Mesenchymal stem cell (in vitro differentiated cells and primary cell): Measurements from ENCODE around the gene CHRNA4.

Experiments used
- DNase-seq: peaks from one replicate; pipeline ENCODE4 v3.0.0-alpha.2; 2013
- H2AFZ ChIP-seq: one replicate; pipeline ENCODE4 v1.6.1; 2013; ENCODE audit warnings: low read depth, mild to moderate bottlenecking, control low read depth, inconsistent platforms, low read length, moderate library complexity
- H2AK5ac ChIP-seq: 2 replicates; pipeline ENCODE4 v1.6.1; 2013; ENCODE audit warnings: low read length, moderate library complexity, mild to moderate bottlenecking, inconsistent platforms; ENCODE audit not compliant: severe bottlenecking
- H2BK120ac ChIP-seq: one replicate; pipeline ENCODE4 v1.6.1; 2013; ENCODE audit warnings: low read depth, mild to moderate bottlenecking, inconsistent platforms, low read length, moderate library complexity
- H2BK12ac ChIP-seq, 2 experiments: one replicate each; pipeline ENCODE4 v1.6.1; 2013; ENCODE audit warnings: inconsistent platforms in 2 of 2, low read length in 2 of 2, mild to moderate bottlenecking in 2 of 2, moderate library complexity in 2 of 2, control low read depth in 1 of 2
- H2BK15ac ChIP-seq: one replicate; pipeline ENCODE4 v1.6.1; 2013; ENCODE audit warnings: mild to moderate bottlenecking, low read depth, inconsistent platforms; ENCODE audit not compliant: poor library complexity, severe bottlenecking
- H2BK5ac ChIP-seq: 2 replicates; pipeline ENCODE4 v1.6.1; 2013; ENCODE audit warnings: low read depth, mild to moderate bottlenecking, low read length, control low read depth, inconsistent platforms; ENCODE audit not compliant: poor library complexity, severe bottlenecking
- H3K14ac ChIP-seq, 2 experiments: one replicate each; pipeline ENCODE4 v1.6.1; 2013; ENCODE audit warnings: inconsistent platforms in 2 of 2, low read length in 2 of 2, control low read depth in 1 of 2, mild to moderate bottlenecking in 1 of 2, moderate library complexity in 1 of 2
- H3K18ac ChIP-seq, 2 experiments: one replicate each; pipeline ENCODE4 v1.6.1; 2013; ENCODE audit warnings: inconsistent platforms in 2 of 2, low read length in 2 of 2, control low read depth in 1 of 2, low read depth in 1 of 2, mild to moderate bottlenecking in 1 of 2
- H3K23ac ChIP-seq, 2 experiments: one replicate each; pipeline ENCODE4 v1.6.1; 2013; ENCODE audit warnings: inconsistent platforms in 2 of 2, low read length in 2 of 2, mild to moderate bottlenecking in 2 of 2, moderate library complexity in 2 of 2, control low read depth in 1 of 2
- H3K27ac ChIP-seq: 2 replicates; pipeline ENCODE4 v1.5.1; 2013; ENCODE audit warnings: mild to moderate bottlenecking, moderate library complexity, low read length, control low read depth, inconsistent platforms; ENCODE audit not compliant: poor library complexity, severe bottlenecking
- H3K27me3 ChIP-seq, 2 experiments: 2 replicates each; pipeline versions ENCODE4 v1.6.1 to v1.7.0; 2013; ENCODE audit warnings: low read length in 2 of 2, mild to moderate bottlenecking in 2 of 2, moderate library complexity in 2 of 2, control low read depth in 1 of 2, inconsistent platforms in 1 of 2; ENCODE audit not compliant: control insufficient read depth in 1 of 2, insufficient read depth in 1 of 2
- H3K36me3 ChIP-seq, 2 experiments: 2 replicates each; pipeline versions ENCODE4 v1.6.1 to v1.7.0; 2013; ENCODE audit warnings: low read length in 2 of 2, control low read depth in 1 of 2, inconsistent platforms in 1 of 2, low read depth in 1 of 2, mild to moderate bottlenecking in 1 of 2; ENCODE audit not compliant: insufficient read depth in 2 of 2, control insufficient read depth in 1 of 2
- H3K4ac ChIP-seq, 2 experiments: one replicate each; pipeline ENCODE4 v1.6.1; 2013; ENCODE audit warnings: inconsistent platforms in 2 of 2, low read length in 2 of 2, mild to moderate bottlenecking in 2 of 2, moderate library complexity in 2 of 2, control low read depth in 1 of 2, low read depth in 1 of 2
- H3K4me1 ChIP-seq: 2 replicates; pipeline ENCODE4 v1.6.1; 2013; ENCODE audit warnings: low read depth, low read length, control low read depth; ENCODE audit not compliant: control insufficient read depth, insufficient read depth
- H3K4me2 ChIP-seq: 2 replicates; pipeline ENCODE4 v1.6.1; 2013; ENCODE audit warnings: low read length, mild to moderate bottlenecking, inconsistent platforms; ENCODE audit not compliant: poor library complexity, severe bottlenecking
- H3K4me3 ChIP-seq, 2 experiments: 2 replicates each; pipeline versions ENCODE4 v1.5.1 to v1.7.0; 2013; ENCODE audit warnings: low read length in 2 of 2, mild to moderate bottlenecking in 2 of 2, control low read depth in 1 of 2, low read depth in 1 of 2; ENCODE audit not compliant: insufficient read depth in 1 of 2
- H3K79me1 ChIP-seq: replicated peaks from 2 replicates; pipeline ENCODE4 v1.6.1; 2013; ENCODE audit warnings: mild to moderate bottlenecking, control low read depth, low read length, inconsistent platforms; ENCODE audit not compliant: poor library complexity, severe bottlenecking
- H3K9ac ChIP-seq: 2 replicates; pipeline ENCODE4 v1.7.0; 2013; ENCODE audit warnings: mild to moderate bottlenecking, low read length, moderate library complexity
- H3K9me3 ChIP-seq: 2 replicates; pipeline ENCODE4 v1.7.0; 2013; ENCODE audit warnings: mild to moderate bottlenecking, low read length; ENCODE audit not compliant: control insufficient read depth
- H4K8ac ChIP-seq: one replicate; pipeline ENCODE4 v1.6.1; 2013; ENCODE audit warnings: inconsistent platforms, mild to moderate bottlenecking, low read length, moderate library complexity
- H4K91ac ChIP-seq: one replicate; pipeline ENCODE4 v1.6.1; 2013; ENCODE audit warnings: mild to moderate bottlenecking, low read length, inconsistent platforms
- WGBS: methylation state at CpG from one replicate; pipeline ENCODE4 v1.1.7; 2013; ENCODE audit warnings: mixed read lengths; 5-methylcytosine and 5-hydroxymethylcytosine counted together

CHRNA4 gene

GRCh38 chr20:63395723-63396122 lies 34.6 kb upstream of the CHRNA4 start:
- 84% methylated on average over 14 of the region's 14 CpGs for whole genome bisulfite sequencing
- no peak overlapping the region for H3K18ac ChIP-seq

GRCh38 chr20:63394920-63395455 lies 33.8 kb upstream of the CHRNA4 start:
- no peak overlapping the region for H3K18ac ChIP-seq
- no peak overlapping the region for H2AK5ac ChIP-seq
- H3K4me3 ChIP-seq, result no peak overlapping the region
- no peak overlapping the region for H3K9ac ChIP-seq
- H2BK120ac ChIP-seq, result no peak overlapping the region
- no peak overlapping the region for H3K4me2 ChIP-seq
- no peaks in the 10 kb centered on the region for H3K4me1 ChIP-seq
- H3K79me1 ChIP-seq, result no peaks in the 10 kb centered on the region
- no peak for DNase-seq
- H3K14ac ChIP-seq, result no peak overlapping the region
- no peaks in the 10 kb centered on the region for H3K36me3 ChIP-seq
- H4K91ac ChIP-seq, result no peak overlapping the region
- H3K27me3 ChIP-seq, result peaks cover 3 to 32% of the 10 kb centered on the region in 2 experiments
- no peak overlapping the region for H2AFZ ChIP-seq
- no peak overlapping the region for H3K27ac ChIP-seq
- H2BK15ac ChIP-seq, result no peak overlapping the region
- H3K9me3 ChIP-seq, result peaks cover 17% of the 10 kb centered on the region
- no peak overlapping the region for H4K8ac ChIP-seq
- no peak overlapping the region for H2BK5ac ChIP-seq
- H3K4ac ChIP-seq, result no peak overlapping the region
- no peak overlapping the region for H3K23ac ChIP-seq
- H2BK12ac ChIP-seq, result no peak overlapping the region
- 80% methylated on average over 22 of the region's 22 CpGs for WGBS

More at GRCh38 chr20:63395723-63396122, 34.6 kb upstream of the CHRNA4 start:
- Histone ChIP-seq H3K14ac (no peak overlapping the region), H2BK5ac (no peak overlapping the region), H3K79me1 (no peaks in the 10 kb centered on the region), H3K36me3 (no peaks in the 10 kb centered on the region), H3K9me3 (peaks cover 11% of the 10 kb centered on the region), H3K4me2 (no peak overlapping the region), H3K4ac (no peak overlapping the region), H3K23ac (no peak overlapping the region), H3K27me3 (peaks cover 3 to 32% of the 10 kb centered on the region in 2 experiments), H2AK5ac (no peak overlapping the region), H4K8ac (no peak overlapping the region), H4K91ac (no peak overlapping the region), H2AFZ (no peak overlapping the region), H3K4me3 (no peak overlapping the region), H3K27ac (no peak overlapping the region), H3K4me1 (no peaks in the 10 kb centered on the region), H2BK15ac (no peak overlapping the region), H2BK12ac (no peak overlapping the region), H3K9ac (no peak overlapping the region), H2BK120ac (no peak overlapping the region)
- no peak for DNase-seq

DNA sequence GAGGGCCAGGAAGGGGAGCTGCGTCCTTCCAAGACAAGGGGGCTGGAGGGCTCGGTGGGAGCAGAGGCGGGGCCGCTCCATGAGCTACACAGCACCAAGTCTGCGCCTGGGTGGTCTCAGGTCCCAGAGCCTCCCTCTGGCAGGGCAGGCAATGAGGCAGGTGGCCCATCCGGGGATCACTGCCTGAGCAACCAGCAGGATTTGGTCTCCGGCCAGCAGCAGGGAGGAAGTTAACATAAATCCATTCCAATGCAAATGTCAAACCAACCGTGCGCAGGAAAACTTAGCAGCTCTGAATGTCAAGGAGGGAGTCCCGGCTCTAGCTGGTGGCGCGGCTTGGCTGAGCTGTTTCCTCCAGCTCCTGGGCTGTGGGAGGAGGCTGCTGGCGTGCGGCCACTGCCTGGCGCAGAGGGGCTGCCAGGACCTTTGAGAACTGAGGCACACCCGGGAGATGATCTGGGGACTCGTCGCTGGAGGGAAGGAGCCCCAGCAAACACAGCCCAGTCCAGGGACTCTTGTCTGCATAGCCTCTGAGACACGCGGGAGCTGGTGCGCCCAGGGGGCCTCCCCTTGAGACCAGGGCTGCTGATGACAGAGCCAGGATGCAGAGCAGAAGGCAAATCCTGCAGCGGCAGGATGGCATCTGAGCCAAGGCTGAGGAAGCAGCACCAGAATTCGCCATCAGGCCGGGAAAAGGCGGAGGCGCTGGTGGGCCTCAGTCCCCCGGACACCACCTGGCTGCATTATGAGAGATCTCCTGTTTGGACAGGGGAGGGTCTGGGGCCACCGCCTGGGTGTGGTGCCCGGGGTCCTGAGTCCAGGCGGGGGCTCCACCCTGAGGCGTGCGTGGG lies 33.1 kb upstream of the CHRNA4 start:
- Histone ChIP-seq H3K9ac (no peak overlapping the region), H3K4me3 (no peak overlapping the region), H3K79me1 (no peaks in the 10 kb centered on the region), H2AK5ac (no peak overlapping the region), H3K4me2 (no peak overlapping the region), H3K18ac (no peak overlapping the region), H2BK15ac (no peak overlapping the region), H3K9me3 (peaks cover 22% of the 10 kb centered on the region), H3K36me3 (no peaks in the 10 kb centered on the region), H2AFZ (no peak overlapping the region), H3K4ac (no peak overlapping the region), H3K14ac (no peak overlapping the region), H3K27ac (no peak overlapping the region), H3K23ac (no peak overlapping the region), H2BK5ac (no peak overlapping the region), H3K27me3 (peaks cover 3 to 32% of the 10 kb centered on the region in 2 experiments), H4K91ac (no peak overlapping the region), H3K4me1 (no peaks in the 10 kb centered on the region), H2BK12ac (no peak overlapping the region), H2BK120ac (no peak overlapping the region), H4K8ac (no peak overlapping the region)
- WGBS, result 58% methylated on average over 32 of the region's 32 CpGs
- no peak for DNase-seq

DNA sequence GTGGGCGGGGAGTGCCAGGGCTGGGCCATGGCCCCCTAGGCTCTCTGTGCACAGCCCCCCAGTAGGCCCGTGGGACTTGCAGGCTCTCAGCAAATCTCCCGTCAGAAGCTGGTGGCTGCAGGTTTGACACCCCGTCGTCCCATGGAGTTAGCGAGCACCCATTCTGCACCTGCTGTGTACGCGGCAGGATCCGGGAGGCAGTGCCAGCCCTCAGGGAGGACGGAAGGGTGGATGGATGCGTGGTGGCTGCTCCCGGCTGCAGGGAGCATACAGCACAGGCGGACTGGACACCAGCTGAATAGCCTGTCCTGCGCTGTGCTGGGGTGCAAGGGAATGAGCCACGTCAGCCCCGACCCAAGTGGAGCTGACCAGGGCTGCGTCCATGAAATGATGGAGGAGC lies 32.4 kb upstream of the CHRNA4 start:
- Histone ChIP-seq H3K9ac (no peak overlapping the region), H3K23ac (no peak overlapping the region), H3K4ac (no peak overlapping the region), H3K4me3 (no peak overlapping the region), H3K9me3 (peaks cover 29% of the 10 kb centered on the region), H3K4me1 (no peaks in the 10 kb centered on the region), H2BK12ac (no peak overlapping the region), H3K36me3 (no peaks in the 10 kb centered on the region), H3K14ac (no peak overlapping the region), H2AK5ac (no peak overlapping the region), H2BK120ac (no peak overlapping the region), H3K27me3 (peaks cover 3 to 32% of the 10 kb centered on the region in 2 experiments), H4K8ac (no peak overlapping the region), H2BK15ac (no peak overlapping the region), H3K79me1 (no peaks in the 10 kb centered on the region), H3K18ac (no peak overlapping the region), H2BK5ac (no peak overlapping the region), H2AFZ (no peak overlapping the region), H3K27ac (no peak overlapping the region), H4K91ac (no peak overlapping the region), H3K4me2 (no peak overlapping the region)
- no peak for DNase-seq
- 86% methylated on average over 17 of the region's 17 CpGs for WGBS
